GM23248 (cell line): ENCODE results near the gene EIF2S3.

Experiments
- EZH2 ChIP-seq: fragments of 200-600 bp; sonication (generic); IDR thresholded peaks from 2 replicates; pipeline ENCODE4 v1.6.1; 2018; ENCODE audit warnings: antibody characterized with exemption, mild to moderate bottlenecking; ENCODE audit not compliant: insufficient read depth, poor library complexity, severe bottlenecking
- EZH2phosphoT487 ChIP-seq: fragments of 200-600 bp; sonication (generic); IDR thresholded peaks from 2 replicates; pipeline ENCODE4 v1.6.1; 2018; ENCODE audit warnings: antibody characterized with exemption, moderate library complexity, mild to moderate bottlenecking, low read depth; ENCODE audit not compliant: insufficient read depth

- TF ChIP-seq EZH2: no peak
- TF ChIP-seq EZH2phosphoT487: no peak
Measured at GRCh38 chrX:24005867-24006266, 48.9 kb upstream of the EIF2S3 start.
